ENCODE data around the gene OR1I1.

DNA sequence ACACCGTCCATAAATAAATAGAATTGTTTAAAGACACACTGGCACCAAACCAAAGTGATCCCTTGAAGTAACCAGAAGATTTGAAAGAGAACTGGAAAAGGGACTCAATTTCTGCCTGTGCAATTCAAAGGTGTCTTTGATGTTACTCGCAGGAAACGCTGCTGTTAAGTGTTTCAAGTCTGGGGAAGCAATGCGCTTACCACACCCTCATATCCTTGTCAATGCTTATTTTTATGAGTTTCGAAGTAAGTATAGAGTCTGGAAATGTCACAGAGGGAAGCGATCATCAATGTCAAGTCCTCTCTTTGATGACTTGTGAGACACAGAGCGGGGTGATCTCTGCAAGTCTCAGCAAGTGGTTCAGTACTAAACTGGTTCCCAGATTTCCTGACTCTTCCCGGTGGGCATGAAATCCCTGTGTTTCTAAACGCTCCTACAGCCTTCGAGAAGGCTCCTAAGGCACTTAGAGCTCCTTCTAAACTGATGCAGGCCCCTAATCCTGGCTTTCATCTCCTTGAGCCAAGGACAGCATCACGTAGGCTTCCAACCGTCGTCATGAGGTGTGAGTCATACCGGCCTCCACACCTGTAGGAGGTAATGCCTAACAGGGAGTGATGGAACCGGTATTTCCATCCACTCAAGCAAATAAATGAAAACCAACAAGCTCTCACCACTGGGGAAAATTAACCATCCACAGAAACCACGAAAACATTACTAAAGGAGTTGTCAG is 48.0 kb downstream of the OR1I1 start:
- no peak for TF ChIP-seq CTCF (IDR thresholded peaks at IDR 0.05; ENCODE audit: poor library complexity, severe bottlenecking)
- no peak for TF ChIP-seq RAD21 (conservative IDR thresholded peaks at IDR 0.05)
- TF ChIP-seq EP300 (conservative IDR thresholded peaks at IDR 0.05; ENCODE audit: poor library complexity, severe bottlenecking): no peak
- no peak for TF ChIP-seq TAF1 (IDR thresholded peaks at IDR 0.05; ENCODE audit: low read depth)
- TF ChIP-seq POLR2AphosphoS5 (IDR thresholded peaks at IDR 0.05): no peak
- no peak for TF ChIP-seq EZH2 (IDR thresholded peaks at IDR 0.05; ENCODE audit: borderline replicate concordance, insufficient read depth, low read length, poor library complexity, severe bottlenecking)
- no peak for TF ChIP-seq SMC3 (conservative IDR thresholded peaks at IDR 0.05; ENCODE audit: poor library complexity)
